Occipital lobe (tissue), 2 donors: ENCODE measurements around the gene ATP5F1D. TPM values are rescaled to one million over a fixed set of nuclear protein-coding genes. Genes with fewer than 3 reads are reported as not detected.

Experiments used
- DNase-seq: peaks from one replicate; lab custom pipeline; 2025; lab: John Stamatoyannopoulos, UW
- total RNA-seq: library from RNA; depleted of rRNA; stranded (reverse); fragments of >200 nt; gene quantifications from one replicate; pipeline ENCODE4 v1.2.3, GENCODE V29; 2014

ATP5F1D gene
- total RNA-seq, 1 donor from 2014 or later, result 11.9 TPM

DNA sequence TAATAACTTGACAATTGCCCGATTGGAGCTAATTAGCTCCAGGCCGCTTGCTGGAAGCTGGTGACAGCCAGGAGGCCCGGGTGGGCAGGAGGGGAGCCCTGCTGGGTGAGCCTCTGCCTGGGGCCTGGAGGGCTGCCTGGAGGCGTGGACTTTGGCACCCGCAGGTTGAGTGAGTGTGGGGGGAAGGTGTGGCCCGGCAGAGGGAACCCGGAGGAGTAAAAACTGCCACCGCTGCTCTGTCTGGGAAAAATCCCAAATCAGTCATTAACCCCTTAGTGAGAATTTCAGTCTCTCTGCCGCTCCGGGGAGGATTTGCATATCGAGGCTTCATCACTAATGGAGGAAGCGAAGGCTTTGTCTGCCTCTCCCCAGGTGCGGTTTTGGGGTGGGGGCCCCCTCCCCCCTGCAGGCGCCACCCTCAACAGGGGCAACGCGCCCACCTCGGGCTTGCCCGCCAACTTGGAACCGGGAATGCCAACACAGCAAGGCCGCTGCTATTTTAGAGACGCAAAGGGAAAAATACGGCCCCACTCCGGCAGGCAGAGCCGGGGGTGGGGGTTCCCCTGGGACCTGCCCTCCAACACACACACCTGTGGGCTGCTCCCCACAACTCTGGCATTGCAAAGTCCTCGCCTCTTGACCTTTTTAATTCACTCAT, 50.3 kb downstream of the ATP5F1D start:
- no peak for DNase-seq

DNA sequence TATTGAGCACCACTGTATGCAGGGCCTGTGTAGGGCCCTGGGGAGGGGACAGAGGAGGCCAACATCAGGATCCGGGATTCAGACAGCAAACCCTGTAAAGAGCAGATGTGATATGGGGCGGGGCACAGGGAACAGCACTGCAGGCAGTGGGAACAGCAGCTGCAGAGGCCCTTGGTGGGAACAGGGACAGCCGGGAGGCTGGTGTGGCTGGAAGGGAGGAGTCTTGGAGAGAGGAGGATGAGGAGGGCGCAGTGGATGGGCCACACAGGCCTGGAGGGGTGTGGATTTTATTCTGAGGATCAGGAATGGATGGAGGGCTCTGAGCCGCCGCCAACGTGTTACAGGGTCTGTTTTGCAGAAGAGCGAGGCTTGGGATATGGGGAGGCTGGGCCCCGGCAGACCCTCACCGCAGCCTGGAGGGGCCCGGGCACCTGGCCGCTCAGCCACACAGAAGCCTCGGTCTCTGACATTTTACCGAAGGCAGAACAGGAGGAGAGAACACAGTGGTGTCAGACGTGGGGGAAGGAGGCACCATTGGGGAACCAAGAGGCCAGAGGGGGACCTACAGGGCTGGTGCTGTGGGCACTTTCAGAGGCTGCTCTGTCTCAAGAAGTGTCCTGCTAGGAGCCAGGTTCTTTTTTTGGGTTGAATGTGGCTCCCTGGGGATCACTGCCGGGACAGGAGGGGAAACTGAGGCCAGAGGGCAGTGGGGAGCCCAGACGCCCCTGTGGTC, 51.0 kb downstream of the ATP5F1D start:
- no peak for DNase-seq

DNA sequence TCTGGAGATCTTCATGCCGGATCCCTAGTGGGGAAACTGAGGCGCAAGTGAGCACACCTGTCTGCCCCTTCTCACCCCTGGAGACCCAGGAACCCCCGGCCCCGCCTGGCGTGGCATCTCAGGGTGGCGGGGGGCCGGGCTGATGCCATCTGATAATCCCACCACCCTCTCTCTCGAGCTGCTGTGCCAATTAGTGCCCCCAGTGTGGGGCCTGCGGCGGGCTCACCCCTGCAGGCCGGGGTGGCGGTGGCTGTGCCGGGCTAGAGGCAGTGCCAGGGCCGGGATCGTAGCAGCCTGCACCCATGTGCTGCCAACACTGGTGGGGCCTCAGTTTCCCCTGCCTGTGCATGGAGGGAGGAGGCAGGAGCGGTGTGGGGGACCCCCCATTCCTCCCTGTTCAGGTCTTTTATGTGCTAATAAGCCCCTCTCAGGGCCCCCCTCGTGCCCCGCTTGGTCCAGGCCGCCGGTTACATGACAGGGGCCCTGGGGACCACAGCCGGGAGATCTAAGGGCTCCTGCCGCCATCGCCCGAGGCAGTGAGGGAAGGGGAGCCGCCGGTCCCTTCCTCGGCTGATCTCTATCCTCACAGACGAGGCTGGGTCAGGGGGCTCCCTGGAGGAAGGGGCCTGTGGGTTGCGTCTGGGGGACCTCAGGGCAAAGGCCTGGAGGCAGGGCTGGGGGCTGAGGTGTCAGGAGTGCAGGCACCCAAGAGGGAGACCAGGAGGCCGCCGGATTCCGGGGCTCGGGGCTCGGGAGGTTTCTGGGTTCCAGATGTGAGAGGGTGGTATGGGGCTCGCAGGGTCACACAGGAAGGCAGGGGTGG, 52.4 kb downstream of the ATP5F1D start:
- no peak for DNase-seq

Other genes starting within 250 kb of the ATP5F1D start
- gene GRIN3B, start 241.3 kb upstream of the ATP5F1D start, total RNA-seq, result not detected
- gene TMEM259, start 220.6 kb upstream of the ATP5F1D start, total RNA-seq, result 33.8 TPM
- not detected for gene RNU6-2, start 220.2 kb upstream of the ATP5F1D start, total RNA-seq
- 9.5 TPM for gene CNN2, start 215.1 kb upstream of the ATP5F1D start, total RNA-seq
- 0.78 TPM for gene ABCA7, start 201.6 kb upstream of the ATP5F1D start, total RNA-seq
- gene ARHGAP45, start 174.6 kb upstream of the ATP5F1D start, total RNA-seq, result 1.7 TPM
- gene POLR2E, start 146.4 kb upstream of the ATP5F1D start, total RNA-seq, result 31.8 TPM
- 83.8 TPM for gene GPX4, start 137.8 kb upstream of the ATP5F1D start, total RNA-seq
- 4.2 TPM for gene SBNO2, start 67.5 kb upstream of the ATP5F1D start, total RNA-seq
- 49.0 TPM for gene STK11, start 36.0 kb upstream of the ATP5F1D start, total RNA-seq
- 6.6 TPM for gene CBARP, start 3.7 kb upstream of the ATP5F1D start, total RNA-seq
- gene MIDN, start 6.8 kb downstream of the ATP5F1D start, total RNA-seq, result 15.3 TPM
- gene CIRBP, start 27.6 kb downstream of the ATP5F1D start, total RNA-seq, result 598 TPM
- gene FAM174C, start 33.8 kb downstream of the ATP5F1D start, total RNA-seq, result 6.7 TPM
- 8.1 TPM for gene EFNA2, start 44.1 kb downstream of the ATP5F1D start, total RNA-seq
- 26.5 TPM for gene NDUFS7, start 142.2 kb downstream of the ATP5F1D start, total RNA-seq
- 16.7 TPM for gene GAMT, start 159.8 kb downstream of the ATP5F1D start, total RNA-seq
- 35.7 TPM for gene DAZAP1, start 165.8 kb downstream of the ATP5F1D start, total RNA-seq
- 252 TPM for gene RPS15, start 196.6 kb downstream of the ATP5F1D start, total RNA-seq
- gene APC2, start 208.4 kb downstream of the ATP5F1D start, total RNA-seq, result 141 TPM
- gene C19orf25, start 237.5 kb downstream of the ATP5F1D start, total RNA-seq, result 18.6 TPM
- 1.7 TPM for gene PCSK4, start 248.6 kb downstream of the ATP5F1D start, total RNA-seq
- gene REEP6, start 249.4 kb downstream of the ATP5F1D start, total RNA-seq, result 0.31 TPM